ENCODE data around the gene GGTLC3.
"Not testable (repeated sequence)": the region's sequence is repeated elsewhere in the genome, so short reads cannot be mapped to it uniquely, and the experiment has no call there.

DNA sequence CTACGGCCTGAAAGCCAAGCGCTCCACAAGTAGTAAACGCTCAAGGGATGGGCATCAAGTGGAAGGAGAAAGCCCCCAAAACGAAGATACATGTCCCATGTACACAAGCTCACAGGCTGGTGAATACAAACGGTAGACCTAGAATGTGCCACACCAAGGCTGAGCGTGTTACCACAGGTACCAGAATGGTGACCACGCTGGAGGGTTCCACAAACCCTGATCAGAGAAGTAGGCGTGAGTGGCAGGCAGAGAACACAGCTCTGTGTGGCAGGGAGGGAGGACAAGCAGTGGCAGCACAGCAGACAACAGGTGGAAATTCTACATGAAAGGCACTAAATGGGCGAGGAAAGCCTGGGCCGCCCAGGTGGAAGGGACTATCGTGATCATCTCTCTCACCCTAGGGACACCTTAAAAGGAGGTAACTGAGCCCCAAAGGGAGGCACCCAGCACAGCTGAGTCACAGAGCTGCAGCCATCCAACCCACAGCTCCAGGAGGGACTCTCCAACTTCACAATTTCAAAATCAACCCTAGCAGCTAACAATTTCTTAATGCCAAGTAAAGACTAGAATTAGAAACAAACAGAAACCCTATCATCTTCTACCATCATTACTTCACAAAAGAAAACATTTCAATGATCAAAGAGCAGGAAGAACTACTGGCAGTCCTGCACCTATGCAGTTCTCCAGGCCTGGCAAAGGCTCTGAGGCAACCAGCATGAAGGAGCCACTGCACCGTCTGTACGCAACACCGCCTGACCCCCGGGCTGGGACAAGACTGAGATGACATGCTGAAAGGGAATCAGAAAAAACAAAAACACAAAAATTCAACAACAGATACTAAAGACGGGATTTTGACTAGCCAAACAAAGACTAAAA lies 42.4 kb upstream of the GGTLC3 start:
- TF ChIP-seq POLR2A (IDR thresholded peaks at IDR 0.05; ENCODE audit: low read depth, low read length); POLR2AphosphoS5 (IDR thresholded peaks at IDR 0.05; ENCODE audit: low read depth, low read length); TAF1 (IDR thresholded peaks at IDR 0.05; ENCODE audit: borderline replicate concordance, low read depth, low read length): not testable (repeated sequence)

All from GM12892 (cell line).